ENCODE data around the gene LBHD1.
"Not testable (repeated sequence)": the region's sequence is repeated elsewhere in the genome, so short reads cannot be mapped to it uniquely, and the experiment has no call there.

LBHD1 gene

DNA sequence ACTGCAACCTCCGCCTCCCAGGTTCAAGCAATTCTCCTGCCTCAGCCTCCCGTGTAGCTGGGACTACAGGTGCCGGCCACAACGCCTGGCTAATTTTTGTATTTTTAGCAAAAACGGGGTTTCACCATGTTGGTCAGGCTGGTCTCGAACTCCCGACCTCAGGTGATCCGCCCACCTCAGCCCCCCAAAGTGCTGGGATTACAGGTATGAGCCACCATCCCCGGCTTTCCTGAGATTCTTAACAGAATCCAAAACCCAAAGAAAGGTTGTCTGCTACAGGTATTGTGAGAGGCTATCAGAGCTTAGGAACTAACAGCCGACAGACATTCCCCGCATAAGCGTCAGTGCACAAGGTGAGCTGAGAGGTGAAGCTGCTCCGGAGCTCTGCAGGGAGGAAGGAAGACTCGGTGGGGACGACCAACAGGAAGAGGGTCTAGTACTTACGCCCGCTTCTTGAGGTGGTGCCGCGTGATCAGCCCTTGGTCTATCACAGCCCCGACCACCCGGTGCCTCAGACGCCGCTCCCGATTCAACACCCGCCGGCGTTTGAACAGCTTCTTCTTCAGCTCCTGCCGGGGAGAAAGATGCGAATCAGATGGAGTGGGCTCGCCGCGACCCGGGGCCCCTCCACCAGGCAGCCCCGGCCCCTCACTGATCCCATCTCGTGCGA, 7.5 kb downstream of the LBHD1 start:
- DNase-seq (ENCODE audit: low spot score): no peak

DNA sequence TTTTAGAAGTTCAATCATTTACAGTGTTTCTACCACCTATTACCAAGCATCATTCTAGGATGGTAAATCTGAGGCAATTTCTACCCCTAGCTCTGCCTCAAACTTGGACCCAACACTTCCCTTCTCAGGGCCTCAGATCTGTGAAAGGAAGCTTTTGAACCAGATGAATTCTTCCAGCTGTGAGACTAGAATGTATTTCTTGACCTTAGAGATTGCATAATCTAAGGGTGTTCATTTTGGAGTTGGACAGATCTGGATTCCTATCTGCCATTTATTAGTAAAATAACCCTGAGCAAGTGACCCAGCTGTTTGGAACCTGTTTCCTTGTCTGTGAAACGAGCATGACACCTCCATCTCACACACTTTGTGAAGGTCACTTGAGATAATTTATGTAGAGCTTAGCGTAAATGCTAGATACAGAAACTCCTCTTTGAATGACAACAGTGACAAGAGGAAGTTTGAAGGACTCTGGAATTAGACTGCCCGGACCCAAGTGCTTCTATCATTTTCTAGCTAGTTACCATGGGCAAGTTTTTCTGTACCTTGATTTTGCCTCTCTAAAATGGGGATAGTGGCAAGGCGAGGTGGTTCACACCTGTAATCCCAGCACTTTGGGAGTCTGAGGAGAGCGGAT, 15.2 kb downstream of the LBHD1 start:
- DNase-seq (ENCODE audit: low spot score): no peak

DNA sequence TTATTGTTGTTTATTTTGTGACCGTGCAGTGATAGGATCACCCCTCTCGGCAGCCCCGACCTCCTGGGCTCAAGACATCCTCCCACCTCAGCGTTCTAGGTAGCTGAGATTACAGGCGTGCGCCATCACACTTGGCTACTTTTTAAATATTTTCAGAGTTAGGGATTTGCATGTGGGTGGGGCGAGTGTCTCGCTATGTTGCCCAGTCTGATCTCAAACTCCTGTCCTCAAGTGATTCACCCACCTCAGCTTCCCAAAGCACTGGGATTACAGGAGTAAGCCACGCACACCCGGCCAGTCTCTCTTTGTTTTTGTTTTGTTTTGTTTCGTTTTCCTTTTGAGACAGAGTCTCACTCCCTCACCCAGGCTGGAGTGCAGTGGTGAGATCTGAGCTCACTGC, 17.8 kb downstream of the LBHD1 start:
- no peak for DNase-seq (ENCODE audit: low spot score)

DNA sequence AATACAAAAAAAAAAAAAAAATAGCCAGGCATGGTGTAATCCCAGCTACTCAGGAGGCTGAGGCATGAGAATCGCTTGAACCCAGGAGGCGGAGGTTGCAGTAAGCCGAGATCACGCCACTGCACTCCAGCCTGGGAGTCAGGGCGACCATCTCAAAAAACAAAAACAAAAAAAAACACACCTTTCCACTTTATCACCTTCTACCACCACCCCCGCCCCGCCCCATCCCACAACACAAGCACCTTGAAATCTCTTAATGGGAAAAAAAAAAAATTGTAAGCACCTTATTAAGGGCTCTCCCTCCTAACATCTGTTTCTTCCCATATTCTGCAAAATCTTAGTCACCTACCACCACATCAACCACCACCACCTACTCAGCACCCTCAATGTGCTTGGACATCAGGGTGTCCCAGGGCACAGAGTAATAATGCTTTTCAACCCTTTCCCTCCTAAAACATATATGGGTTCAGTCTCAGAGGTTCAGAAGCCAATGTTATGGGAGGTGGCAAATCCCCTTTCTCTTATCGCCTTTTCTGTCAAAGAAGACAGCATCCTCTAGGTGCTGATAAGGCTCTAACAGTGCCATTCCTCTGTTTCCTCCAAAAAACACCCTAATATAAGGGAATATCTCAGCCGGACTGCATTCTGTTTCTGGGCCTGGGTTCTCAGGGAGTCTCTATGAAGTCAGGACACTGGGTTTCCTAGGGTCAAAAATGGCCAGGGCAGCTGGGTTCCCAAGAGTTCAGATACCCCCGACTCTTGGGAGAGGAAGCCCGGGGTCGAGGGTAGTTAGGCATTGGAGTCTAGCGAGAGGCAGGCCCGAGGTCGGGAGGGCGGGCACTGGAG, 19.7 kb downstream of the LBHD1 start:
- DNase-seq (ENCODE audit: low spot score): no peak

DNA sequence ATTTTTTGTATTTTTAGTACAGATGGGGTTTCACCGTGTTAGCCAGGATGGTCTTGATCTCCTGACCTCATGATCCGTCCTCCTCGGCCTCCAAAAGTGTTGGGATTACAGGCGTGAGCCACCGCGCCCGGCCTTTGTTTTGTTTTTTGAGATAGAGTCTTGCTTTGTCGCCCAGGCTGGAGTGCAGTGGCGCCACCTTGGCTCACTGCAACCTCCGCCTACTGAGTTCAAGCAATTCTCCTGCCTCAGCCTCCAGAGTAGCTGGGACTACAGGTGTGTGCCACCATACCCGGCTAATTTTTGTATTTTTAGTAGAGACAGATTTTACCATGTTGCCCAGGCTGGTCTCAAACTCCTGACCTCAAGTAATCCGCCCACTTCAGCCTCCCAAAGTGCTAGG, 21.8 kb downstream of the LBHD1 start:
- not testable (repeated sequence) for DNase-seq (ENCODE audit: low spot score)

DNA sequence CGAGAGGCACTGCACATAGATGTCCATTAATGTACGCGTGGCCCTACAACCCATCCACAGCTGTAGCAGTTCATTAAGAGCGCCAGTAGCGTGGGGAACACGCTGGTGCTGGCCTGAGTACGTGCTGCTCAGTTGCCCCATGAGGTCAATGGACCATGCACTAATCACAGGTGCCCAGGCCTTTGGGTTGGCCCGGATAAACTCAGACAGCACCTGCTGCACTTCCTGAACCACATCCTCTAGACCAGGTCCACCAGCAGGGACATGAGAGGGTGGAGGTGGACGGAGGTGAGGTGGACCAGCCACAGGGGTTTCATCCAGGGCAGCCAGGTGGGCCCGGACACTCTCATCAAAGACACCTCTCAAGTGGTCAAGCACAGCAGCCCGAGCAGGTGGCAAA, 22.6 kb downstream of the LBHD1 start:
- no peak for DNase-seq (ENCODE audit: low spot score)

DNA sequence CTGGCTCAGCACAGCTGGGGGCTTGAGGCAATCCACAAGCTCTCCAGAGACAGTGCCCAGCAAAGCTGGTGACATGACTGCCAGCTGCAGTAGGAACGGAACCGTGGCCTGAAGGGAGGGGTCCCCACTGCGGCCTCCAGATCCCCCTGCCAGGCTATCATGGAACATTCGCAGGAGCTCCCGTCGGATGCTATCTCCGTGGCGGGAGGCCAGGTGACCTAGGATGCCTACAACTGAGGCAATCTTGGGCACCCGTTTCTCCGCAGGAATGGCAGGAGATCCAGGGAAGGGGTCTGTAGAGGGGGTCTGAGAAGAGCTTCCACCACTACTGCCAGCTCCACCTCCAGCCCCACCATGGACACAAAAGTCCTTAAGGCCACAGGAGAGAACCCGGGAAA, 23.1 kb downstream of the LBHD1 start:
- DNase-seq (ENCODE audit: low spot score): no peak

DNA sequence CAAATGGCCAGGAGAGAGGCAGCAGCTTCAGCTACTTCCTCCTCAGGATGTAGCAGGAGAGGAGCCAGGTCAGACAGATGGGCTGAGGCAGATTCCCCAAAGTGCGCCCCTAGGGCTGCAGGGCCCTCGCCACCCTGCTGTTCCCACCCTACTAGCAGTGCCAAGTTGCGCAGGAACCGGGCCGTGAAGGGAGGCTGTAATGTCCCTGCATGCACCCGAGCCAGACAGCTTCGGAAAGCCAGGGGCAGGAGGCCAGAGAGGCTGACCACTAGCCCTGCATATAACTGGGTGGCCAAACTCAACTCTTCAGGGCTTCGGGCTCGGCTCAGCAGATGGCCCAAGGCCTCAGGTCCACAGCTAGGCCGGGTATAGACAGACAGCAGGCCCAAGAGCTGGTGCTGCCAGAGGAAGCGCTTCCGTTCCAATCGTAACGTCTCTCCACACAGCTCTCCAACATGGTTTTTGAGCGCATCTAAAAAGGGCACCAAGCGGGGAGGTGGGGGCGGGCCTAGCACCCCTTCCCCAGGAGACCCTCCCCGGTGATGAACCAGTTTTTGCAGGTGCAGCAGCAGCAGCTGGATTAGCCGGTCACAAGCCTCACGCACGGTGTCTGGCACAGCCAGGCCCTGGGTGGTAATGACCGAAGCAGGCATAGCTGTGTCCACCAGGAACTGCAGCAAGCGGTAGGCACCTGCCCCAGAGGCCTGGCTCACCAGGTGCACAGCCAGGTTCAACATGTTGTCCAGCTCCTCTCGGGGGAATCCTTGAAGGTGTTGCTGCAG, 23.7 kb downstream of the LBHD1 start:
- DNase-seq (ENCODE audit: low spot score): no peak

DNA sequence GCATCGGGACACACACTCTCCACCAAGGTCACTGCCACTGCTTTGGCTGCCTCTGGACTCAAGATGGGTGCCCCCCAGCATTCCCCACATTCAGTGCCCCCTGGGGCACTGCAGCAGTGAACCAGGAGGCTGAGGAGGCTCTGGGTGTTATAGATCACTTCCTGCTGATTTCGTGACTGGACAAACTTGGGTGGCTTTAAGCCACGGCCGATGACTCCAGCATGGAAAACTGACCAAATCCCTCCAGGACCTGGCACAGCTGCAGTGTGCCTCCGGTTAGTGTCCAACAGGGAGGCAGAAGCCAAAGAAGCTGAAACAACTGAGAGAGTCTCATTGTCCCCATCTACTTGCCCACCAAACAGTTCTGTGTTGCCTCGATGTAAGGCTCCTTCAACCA, 24.5 kb downstream of the LBHD1 start:
- DNase-seq (ENCODE audit: low spot score): peak; percentile 63

DNA sequence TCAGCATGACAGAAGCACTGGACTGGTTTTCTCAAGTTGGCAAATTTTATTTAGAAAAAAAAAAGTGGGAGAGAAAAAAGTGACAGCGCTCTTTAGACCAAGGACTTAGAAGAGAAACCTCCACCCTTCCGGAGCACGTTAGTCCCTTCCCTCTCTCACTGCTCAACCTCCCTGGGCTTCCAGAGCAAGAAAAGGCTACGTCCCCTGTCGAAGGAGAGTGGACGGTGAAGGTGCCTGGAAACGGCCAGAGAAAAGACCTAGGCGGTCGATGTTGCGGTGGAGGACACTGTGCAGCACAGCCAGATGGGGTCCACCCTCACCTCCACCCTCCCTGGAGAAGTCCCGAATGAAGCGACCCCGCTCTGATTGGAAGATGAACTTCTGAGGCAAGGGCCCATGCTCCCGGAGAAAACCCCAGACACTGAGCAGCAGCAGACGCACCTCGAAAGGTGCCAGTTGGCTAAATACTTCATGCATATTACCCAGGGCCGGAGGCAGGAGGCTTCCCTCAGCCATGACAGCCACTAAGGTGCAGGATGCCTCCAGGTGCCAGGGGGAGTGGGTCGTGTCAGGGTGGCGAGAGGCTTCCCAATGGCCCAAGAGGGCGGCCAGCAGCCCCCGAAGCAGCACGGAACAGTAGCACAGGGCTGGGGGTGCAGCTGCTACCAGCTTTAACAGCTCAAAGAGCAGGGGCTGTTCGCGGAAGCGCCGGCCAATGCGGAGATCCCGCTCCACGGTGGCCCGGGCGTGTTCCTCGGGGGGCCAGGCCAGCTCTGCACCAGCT, 25.1 kb downstream of the LBHD1 start:
- DNase-seq (ENCODE audit: low spot score): no peak

DNA sequence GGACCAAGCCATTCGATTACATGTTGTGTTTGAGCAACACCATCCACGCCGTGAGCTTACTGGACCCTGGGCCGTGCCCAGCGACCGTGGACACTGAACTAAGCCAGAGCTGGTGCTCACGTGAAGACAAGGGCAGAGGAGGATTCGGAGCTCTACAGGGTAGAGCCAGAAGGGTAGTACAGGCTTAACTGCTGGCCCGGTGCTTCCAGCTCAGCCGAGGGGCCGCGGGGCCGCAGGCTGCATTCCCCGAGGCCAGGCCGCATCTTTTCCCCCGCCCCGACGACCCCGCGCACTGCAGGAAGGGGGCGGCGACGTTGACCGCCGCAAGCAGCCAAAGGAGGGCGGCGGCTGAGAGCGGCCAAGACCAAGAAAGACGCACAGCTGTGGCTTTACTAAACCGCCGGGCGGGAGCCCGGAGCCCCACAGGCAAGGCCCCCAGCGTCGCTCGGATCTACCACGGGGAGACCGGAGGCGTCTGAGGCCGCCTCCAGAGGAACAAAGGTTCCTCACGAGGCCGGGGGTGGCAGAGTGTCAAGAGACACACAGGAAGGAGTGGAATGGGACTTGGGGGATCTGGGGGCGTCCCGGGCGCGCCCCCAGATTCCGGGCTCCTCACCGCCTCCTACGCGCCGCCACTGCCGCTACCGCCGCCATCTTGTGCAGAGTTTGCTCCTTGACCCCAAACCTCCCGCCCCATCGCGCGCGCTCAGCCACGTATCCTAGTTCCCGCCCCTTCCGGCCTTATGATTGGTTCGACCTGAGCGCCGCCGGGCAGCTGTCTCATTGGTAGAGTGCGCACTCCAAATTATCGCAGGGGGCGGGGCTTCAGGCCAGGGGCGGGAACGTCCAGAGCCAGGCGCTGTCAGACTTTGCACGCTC, 25.9 kb downstream of the LBHD1 start, which contains the start of gene GANAB:
Gene GANAB (minus strand): TSS at position 668 of the 879 bp plus-strand sequence. CDS start 14 bp downstream, at position 654.
- DNase-seq (ENCODE audit: low spot score): peak; percentile 100

DNA sequence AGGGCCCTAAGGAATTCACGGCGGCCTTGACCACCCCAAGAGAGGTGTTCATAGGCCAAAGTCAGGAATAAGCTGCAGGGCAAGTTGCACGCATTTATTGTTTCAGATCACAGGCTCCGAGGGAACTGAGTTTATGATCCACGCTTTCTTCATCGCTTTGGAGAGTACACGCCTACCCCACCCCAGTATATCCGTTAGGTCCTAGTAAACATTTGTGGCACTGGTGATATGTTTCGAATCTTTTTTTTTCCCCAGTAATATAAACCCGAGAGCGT, 26.5 kb downstream of the LBHD1 start:
- no peak for DNase-seq (ENCODE audit: low spot score)

DNA sequence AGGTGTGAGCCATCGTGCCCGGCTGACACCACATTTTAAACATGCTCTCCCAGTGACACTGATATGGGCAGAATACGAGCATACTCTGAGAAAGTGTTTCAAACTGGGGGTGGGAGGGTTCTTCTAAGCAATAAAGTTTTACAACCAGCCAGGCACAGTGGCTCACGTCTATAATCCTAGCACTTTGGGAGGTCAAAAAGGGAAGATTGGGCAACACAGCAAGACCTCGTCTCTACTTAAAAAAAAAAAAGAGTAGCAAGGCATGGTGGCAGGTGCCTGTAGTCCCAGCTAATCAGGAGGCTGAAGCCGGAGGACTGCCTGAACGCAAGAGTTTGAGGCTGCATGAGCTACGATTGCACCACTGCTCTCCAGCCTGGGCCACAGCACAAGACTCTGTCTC, 27.8 kb downstream of the LBHD1 start:
- no peak for DNase-seq (ENCODE audit: low spot score)

DNA sequence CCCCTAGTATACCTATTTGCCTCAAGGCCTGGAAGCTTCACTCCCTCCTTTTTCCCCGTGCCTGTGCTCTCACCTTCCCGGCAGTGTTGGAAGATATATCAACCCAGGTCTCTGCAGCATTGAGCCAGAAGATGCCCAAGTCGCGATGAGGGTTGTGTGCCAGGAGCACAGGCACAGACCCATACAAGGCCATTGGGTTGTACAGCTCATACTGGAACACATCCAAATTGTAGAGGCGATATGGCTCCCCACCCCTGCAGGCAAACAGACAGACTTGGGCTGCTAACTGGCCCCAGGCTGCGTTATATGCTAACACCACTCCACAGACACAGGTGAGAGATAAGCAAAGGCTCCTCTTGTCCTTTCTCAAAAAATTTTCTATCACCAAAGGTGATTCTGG, 39.6 kb downstream of the LBHD1 start:
- no peak for DNase-seq (ENCODE audit: low spot score)

DNA sequence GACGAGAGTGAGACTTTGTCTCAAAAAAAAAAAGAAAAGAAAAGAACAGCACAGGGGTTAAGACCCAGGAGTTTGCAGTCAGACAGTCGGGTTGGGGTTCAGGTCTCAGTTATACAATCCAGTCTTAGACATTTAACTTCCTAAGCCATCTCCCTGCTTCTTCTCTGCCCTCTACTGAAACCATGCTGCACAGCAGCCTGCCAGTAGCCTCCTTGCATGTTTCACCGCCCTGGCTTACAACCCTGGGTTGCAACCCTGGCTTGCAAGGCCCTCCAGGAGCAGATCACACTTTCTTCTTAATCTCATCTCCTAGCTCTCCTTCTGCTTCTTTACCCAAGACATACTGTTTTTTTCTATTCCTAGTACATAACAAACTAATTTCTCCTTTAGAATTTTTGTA, 44.4 kb downstream of the LBHD1 start:
- DNase-seq (ENCODE audit: low spot score): no peak

DNA sequence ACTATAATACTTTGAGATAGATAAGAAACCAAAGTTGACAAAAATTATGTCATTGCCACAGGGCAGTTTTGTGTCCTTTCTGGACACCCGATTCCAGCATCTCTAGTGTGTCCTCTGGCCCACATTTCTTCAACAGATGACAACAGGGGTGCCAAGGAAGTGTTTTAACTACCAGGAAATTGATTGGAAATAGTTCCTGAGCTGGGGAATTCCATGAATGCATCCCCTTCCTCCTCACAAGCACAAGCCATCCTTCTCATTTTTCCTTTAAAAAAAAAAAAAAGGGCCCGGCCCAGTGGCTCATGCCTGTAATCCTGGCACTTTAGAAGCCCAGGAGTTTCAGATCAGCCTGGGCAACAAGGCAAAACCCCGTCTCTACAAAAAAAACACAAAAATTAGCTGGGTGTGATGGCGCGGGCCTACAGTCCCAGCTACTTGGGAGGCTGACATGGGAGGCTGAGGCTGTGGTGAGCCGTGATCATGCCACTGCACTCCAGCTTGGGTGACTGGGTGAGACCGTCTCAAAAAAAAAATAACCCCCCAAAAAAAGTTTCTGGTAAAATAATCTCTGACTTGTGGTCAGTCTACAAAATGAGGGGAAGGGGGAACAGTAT, 49.5 kb downstream of the LBHD1 start:
- DNase-seq (ENCODE audit: low spot score): no peak

DNA sequence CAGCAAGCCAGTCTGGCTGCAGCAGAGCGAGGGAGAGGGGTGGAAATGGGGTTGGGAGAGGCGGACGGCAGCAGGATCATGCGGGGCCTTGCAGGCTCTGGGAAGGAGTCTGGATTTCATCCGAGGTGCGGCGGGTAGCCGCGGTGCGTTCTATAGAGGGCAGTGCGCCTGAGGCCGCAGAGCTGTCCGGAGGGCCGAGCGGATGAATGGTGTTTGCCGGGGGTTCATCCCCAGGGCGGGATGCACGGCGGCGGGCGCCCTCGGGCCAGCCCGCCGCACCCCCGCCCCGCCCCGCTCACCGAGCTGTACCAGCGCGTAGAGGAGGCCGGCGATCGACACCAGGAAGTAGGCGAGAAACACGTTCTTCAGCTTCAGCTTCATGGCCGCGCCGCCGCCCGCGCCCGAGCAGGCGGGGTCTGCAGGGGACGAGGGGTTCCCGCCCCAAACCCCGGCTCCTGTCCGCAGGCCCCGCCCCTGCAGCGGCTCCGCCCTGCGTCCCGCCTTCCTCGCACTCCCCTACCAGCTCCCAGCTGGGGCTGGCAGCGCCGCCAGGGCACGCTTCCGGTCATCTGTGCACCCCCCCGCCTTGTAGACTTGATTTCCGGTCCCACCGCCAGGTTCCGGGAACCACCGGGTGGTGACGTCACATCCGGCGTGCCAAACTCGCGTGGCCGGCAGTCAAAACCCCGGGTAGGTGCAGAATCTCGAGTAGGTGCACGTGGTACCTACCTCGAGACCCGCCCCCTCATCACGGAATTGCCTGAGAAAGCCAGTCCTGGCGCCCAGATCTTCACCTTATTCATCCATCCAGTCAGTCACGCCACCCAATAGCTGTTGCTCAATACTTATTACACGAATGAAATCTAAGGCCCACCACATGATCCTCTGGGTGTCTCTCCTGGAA, 50.2 kb downstream of the LBHD1 start, which contains the start of gene B3GAT3:
Gene B3GAT3 (minus strand): TSS at position 420 of the 904 bp plus-strand sequence. CDS start 39 bp downstream, at position 381.
- peak; percentile 99 for DNase-seq (ENCODE audit: low spot score)

DNA sequence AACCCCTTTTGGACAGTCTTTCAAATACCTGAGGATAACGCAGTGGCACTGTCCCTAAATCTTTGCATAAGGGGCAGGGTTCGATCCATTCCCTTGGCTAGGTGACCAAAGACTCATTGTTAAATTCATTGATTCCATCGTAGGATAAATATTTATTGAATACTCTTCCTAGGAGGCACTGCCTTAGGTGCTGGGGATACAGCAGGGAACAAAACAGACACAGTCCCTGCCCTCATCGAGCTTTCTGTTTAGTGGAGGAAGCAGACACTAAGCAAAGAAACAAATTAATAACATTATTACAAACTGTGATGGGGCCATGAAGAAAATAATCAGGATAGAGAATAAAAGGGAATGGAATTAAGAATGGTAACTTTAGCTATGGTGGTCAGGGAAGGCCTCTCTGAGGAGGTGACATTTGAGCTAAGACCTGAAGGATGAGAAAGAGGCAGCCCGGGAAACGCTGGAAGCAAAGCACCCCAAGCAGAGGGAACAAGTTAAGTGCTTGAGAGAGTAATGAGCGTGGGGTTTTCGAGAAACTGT, 51.0 kb downstream of the LBHD1 start:
- DNase-seq (ENCODE audit: low spot score): no peak

DNA sequence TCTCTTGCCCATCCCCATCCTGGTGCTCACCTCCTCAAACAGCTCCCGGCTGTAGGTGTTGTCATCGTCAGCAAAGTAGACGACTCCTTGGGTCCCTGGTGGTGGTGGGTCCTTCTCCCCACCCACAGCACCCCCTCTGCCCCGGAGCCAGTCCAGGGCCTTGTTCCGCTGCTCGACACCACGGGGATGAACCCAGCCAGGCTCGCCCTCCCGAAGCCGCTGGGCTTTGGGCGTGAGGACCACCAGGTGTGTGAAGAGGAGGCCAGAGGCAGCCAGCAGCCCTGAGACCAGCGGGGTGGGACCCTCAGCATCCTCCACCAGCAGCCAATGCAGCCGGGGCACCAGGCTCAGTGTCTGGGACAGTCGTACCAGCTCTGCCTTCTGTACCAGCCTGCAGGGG, 55.1 kb downstream of the LBHD1 start:
- not testable (repeated sequence) for DNase-seq (ENCODE audit: low spot score)

All from AG20443 (cell line).